Mesothelial cell of epicardium (in vitro differentiated cells): ENCODE measurements around the gene TSEN2. TPM values are rescaled to one million over a fixed set of nuclear protein-coding genes. Genes with fewer than 3 reads are reported as not detected.

Experiments used
- DNase-seq, 2 experiments: peaks; one replicate each; pipeline ENCODE4 v3.0.0; 2021; ENCODE audit warnings: low spot score in 2 of 2; ENCODE audit not compliant: unreplicated experiment in 2 of 2
- H3K27ac Mint-ChIP-seq: 2 replicates; pipeline ENCODE4 v1.8.0; 2021; ENCODE audit warnings: mixed read lengths
- H3K27me3 Mint-ChIP-seq: 2 replicates; pipeline ENCODE4 v1.8.0; 2021; ENCODE audit warnings: low read depth, mixed read lengths
- H3K36me3 Mint-ChIP-seq: 2 replicates; pipeline ENCODE4 v1.8.0; 2021; ENCODE audit warnings: mixed read lengths
- H3K4me1 Mint-ChIP-seq: 2 replicates; pipeline ENCODE4 v1.8.0; 2021; ENCODE audit warnings: mixed read lengths
- H3K4me3 Mint-ChIP-seq: 2 replicates; pipeline ENCODE4 v1.8.0; 2021; ENCODE audit warnings: mild to moderate bottlenecking, moderate library complexity, mixed read lengths
- H3K9me3 Mint-ChIP-seq: 2 replicates; pipeline ENCODE4 v1.8.0; 2021; ENCODE audit warnings: mixed read lengths
- total RNA-seq: library from RNA; stranded (reverse); gene quantifications from 3 replicates; pipeline ENCODE4 v1.2.1, GENCODE V29; 2021
- TF ChIP-seq, protein P1 (sequence below): fragments of 200-600 bp; sonication (generic); IDR thresholded peaks from one replicate; pipeline ENCODE4 v1.5.0; 2021; ENCODE audit warnings: antibody characterized with exemption; ENCODE audit not compliant: unreplicated experiment

Gene TSEN2
- total RNA-seq, 1 donor from 2014 or later: 29.0 TPM

DNA sequence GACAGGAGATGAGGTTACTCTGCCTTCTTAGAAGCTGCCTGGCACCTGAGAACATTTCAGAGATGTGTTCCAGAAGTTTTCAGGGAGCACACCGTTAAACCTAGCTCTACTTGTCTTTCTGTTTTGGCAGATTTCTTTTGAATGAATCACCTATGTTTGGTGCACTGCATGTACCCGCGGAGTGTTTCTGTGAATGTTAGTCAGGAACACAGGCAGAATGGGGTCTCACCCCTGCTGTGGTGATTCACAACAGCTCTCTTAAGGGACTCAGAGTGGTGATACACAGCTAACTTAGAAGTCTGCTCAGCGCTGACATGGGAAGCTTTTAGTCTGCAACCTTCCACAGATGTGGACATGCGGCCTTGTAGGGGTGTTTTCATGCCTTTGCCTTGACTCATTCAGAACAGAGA is 24.0 kb downstream of the TSEN2 start:
- Mint-ChIP-seq H3K27ac (no peak overlapping the region), H3K27me3 (no peaks in the 10 kb centered on the region), H3K4me3 (no peak overlapping the region), H3K36me3 (peaks cover 21% of the 10 kb centered on the region), H3K9me3 (no peaks in the 10 kb centered on the region), H3K4me1 (peaks cover 4% of the 10 kb centered on the region)
- TF ChIP-seq, protein P1, sequence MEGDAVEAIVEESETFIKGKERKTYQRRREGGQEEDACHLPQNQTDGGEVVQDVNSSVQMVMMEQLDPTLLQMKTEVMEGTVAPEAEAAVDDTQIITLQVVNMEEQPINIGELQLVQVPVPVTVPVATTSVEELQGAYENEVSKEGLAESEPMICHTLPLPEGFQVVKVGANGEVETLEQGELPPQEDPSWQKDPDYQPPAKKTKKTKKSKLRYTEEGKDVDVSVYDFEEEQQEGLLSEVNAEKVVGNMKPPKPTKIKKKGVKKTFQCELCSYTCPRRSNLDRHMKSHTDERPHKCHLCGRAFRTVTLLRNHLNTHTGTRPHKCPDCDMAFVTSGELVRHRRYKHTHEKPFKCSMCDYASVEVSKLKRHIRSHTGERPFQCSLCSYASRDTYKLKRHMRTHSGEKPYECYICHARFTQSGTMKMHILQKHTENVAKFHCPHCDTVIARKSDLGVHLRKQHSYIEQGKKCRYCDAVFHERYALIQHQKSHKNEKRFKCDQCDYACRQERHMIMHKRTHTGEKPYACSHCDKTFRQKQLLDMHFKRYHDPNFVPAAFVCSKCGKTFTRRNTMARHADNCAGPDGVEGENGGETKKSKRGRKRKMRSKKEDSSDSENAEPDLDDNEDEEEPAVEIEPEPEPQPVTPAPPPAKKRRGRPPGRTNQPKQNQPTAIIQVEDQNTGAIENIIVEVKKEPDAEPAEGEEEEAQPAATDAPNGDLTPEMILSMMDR: no peak
- no peak for DNase-seq

DNA sequence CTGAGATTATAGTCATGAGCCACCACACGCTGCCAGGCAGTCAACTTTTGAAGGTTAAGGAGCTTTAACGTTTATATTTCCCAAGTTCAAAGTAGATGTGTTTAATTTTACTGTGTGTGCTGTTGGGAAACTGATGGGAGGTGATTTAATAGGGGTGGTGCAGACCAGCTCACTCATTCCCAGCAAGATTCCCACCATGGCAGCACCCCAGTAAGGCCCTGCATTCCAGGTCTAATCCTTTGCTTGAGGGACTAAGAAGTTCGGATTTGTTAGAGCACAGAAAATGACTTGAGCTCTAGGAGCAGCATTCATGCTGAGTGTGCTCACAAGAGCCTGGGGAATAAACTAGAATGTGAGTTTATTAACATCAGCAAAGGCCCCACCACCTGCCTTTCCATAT is 25.2 kb downstream of the TSEN2 start:
- TF ChIP-seq, protein P1: no peak
- no peak for DNase-seq
- no peak overlapping the region for H3K4me3 Mint-ChIP-seq
- H3K9me3 Mint-ChIP-seq: no peaks in the 10 kb centered on the region
- H3K4me1 Mint-ChIP-seq: peaks cover 4% of the 10 kb centered on the region
- no peak overlapping the region for H3K27ac Mint-ChIP-seq
- peaks cover 18% of the 10 kb centered on the region for H3K36me3 Mint-ChIP-seq
- H3K27me3 Mint-ChIP-seq: no peaks in the 10 kb centered on the region

DNA sequence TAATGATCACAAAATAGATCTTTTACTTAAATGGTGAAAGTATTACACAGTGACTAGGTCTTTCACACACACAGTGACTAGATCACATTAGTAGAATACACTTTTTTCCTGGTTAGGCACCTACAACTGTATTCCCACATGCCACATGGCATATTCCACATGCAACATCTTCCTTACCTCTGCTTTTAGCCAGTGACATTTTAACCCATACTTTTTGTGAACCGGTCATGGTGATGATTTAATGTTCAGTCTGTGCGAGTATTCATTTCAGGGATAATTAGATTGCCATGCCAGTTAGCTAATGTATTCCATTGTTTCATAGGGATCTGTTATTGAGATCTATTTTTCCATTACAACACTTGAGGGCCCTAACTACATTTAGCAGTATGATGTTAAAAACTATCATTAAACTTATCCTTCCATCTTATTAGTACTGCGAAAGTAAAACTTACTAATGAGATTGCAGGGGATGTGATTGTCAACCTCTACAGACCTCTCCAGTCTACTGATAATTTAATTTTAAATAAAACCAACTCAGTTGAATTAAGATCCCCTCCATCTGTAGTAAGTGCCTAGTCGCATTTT is 28.3 kb downstream of the TSEN2 start:
- Mint-ChIP-seq H3K4me3 (no peak overlapping the region), H3K27me3 (no peaks in the 10 kb centered on the region), H3K9me3 (no peaks in the 10 kb centered on the region), H3K27ac (no peak overlapping the region), H3K36me3 (peaks cover 6% of the 10 kb centered on the region), H3K4me1 (peaks cover 5% of the 10 kb centered on the region)
- TF ChIP-seq, protein P1: no peak
- DNase-seq: no peak

DNA sequence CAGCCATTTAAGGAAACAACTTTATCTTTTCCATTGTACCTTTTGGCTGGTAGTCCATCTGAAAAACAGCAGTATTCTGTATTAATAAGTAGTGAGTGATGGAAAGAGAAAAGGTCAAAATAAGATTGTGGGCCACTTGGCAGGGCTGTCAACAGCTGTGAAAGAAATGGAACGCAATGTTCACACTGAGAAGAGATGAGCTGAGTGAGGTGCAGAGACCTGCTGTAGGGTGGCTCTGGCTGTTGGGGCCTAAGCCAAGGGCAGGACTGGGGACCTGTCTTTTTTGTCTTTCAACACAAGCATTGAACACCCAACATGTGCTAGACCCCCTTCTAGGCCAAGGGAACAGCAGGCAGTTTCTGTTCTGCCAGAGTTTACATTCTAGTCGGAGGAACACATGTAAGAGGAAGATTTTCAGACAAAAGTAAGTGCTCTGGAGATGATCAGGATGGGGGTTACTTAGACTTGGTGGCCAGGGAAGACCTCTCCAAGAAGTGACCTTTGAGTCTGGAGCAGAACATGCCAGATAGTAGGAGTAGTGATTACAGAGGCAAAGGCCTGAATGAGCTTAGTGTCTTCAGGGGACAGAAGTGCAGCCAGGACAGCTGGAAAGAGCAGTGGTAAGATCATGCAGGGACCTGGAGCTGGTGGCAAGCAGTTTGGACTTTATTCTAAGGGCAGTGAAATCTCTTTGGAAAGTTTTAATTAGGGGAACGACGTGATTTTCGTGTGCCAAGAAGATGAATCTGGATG is 29.6 kb downstream of the TSEN2 start:
- DNase-seq: no peak
- TF ChIP-seq, protein P1: no peak
- Mint-ChIP-seq H3K4me3 (no peak overlapping the region), H3K4me1 (peaks cover 5% of the 10 kb centered on the region), H3K36me3 (peaks cover 5% of the 10 kb centered on the region), H3K27ac (no peak overlapping the region), H3K27me3 (no peaks in the 10 kb centered on the region), H3K9me3 (no peaks in the 10 kb centered on the region)

DNA sequence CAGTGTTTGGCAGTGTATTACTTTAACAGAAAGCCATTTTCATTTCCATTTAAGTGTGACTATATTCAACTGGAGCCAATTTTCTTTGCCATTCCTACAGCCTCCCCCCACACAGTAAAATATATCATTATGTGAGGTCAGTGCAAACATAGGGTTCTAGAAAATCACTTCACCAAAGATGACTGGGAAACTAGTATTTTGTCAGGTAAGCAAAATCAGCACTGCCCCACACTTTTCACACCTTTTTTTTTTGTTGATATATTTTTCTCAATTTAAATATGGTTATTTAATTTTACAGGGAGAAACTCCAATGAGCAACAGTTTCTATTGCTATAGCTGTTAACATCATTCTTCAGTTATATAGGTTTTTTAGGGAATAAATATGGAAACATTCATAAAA is 31.4 kb downstream of the TSEN2 start:
- H3K27ac Mint-ChIP-seq: no peak overlapping the region

More for the DNA sequence above, 31.4 kb downstream of the TSEN2 start:
- Mint-ChIP-seq H3K4me1 (peaks cover 5% of the 10 kb centered on the region), H3K27me3 (no peaks in the 10 kb centered on the region), H3K36me3 (peaks cover 3% of the 10 kb centered on the region), H3K9me3 (no peaks in the 10 kb centered on the region), H3K4me3 (no peak overlapping the region)
- DNase-seq: no peak
- TF ChIP-seq, protein P1: no peak
